ENCODE data around the gene HSDL2.

HSDL2 gene

GRCh38 chr9:112465352-112465751, 85.4 kb downstream of the HSDL2 start:
- Histone ChIP-seq H3K36me3 (ENCODE audit: control insufficient read depth in 1 of 2, insufficient read depth in 2 of 2, low read depth in 1 of 2, low read length in 2 of 2) (peaks cover 4 to 72% of the 10 kb centered on the region in 2 experiments), H2BK120ac (ENCODE audit: low read depth, low read length) (no peak overlapping the region), H4K8ac (ENCODE audit: low read length) (no peak overlapping the region), H3K9ac (ENCODE audit: low read length) (no peak overlapping the region), H4K91ac (ENCODE audit: low read length) (no peak overlapping the region), H3K4ac (ENCODE audit: low read depth in 1 of 2, low read length in 2 of 2) (no peak overlapping the region), H2AFZ (ENCODE audit: low read depth, low read length) (no peak overlapping the region), H3K4me2 (ENCODE audit: low read length, poor library complexity, severe bottlenecking) (no peak overlapping the region), H3K27me3 (ENCODE audit: control insufficient read depth in 1 of 2, insufficient read depth in 1 of 2, low read length in 2 of 2) (no peaks in the 10 kb centered on the region), H3K23ac (ENCODE audit: low read length in 2 of 2) (no peak overlapping the region), H3K18ac (ENCODE audit: low read depth in 1 of 2, low read length in 2 of 2) (no peak overlapping the region), H3K4me1 (ENCODE audit: control insufficient read depth, insufficient read depth, low read depth, low read length) (no peaks in the 10 kb centered on the region), H2AK5ac (ENCODE audit: low read length, severe bottlenecking) (no peak overlapping the region), H3K79me1 (replicated peaks; ENCODE audit: low read length, poor library complexity, severe bottlenecking) (peaks cover 3% of the 10 kb centered on the region), H3K27ac (ENCODE audit: low read length, poor library complexity, severe bottlenecking) (no peak overlapping the region), H3K9me3 (ENCODE audit: control insufficient read depth, low read length) (no peaks in the 10 kb centered on the region), H3K4me3 (ENCODE audit: insufficient read depth in 1 of 2, low read depth in 1 of 2, low read length in 2 of 2) (no peak overlapping the region), H2BK12ac (ENCODE audit: low read length in 2 of 2) (no peak overlapping the region), H3K14ac (ENCODE audit: low read length in 2 of 2) (no peak overlapping the region), H2BK15ac (ENCODE audit: low read depth, poor library complexity, severe bottlenecking) (no peak overlapping the region), H2BK5ac (ENCODE audit: low read depth, low read length, poor library complexity, severe bottlenecking) (no peak overlapping the region)
- WGBS = 95% methylated on average over 4 of the region's 4 CpGs
- no peak for DNase-seq

- Histone ChIP-seq H3K36me3 (ENCODE audit: control insufficient read depth in 1 of 2, insufficient read depth in 2 of 2, low read depth in 1 of 2, low read length in 2 of 2) (peaks cover 14 to 49% of the 10 kb centered on the region in 2 experiments), H4K91ac (ENCODE audit: low read length) (no peak overlapping the region), H2BK5ac (ENCODE audit: low read depth, low read length, poor library complexity, severe bottlenecking) (no peak overlapping the region), H3K14ac (ENCODE audit: low read length in 2 of 2) (no peak overlapping the region), H3K4me3 (ENCODE audit: insufficient read depth in 1 of 2, low read depth in 1 of 2, low read length in 2 of 2) (no peak overlapping the region), H3K27ac (ENCODE audit: low read length, poor library complexity, severe bottlenecking) (no peak overlapping the region), H3K4me1 (ENCODE audit: control insufficient read depth, insufficient read depth, low read depth, low read length) (no peaks in the 10 kb centered on the region), H3K27me3 (ENCODE audit: control insufficient read depth in 1 of 2, insufficient read depth in 1 of 2, low read length in 2 of 2) (no peaks in the 10 kb centered on the region), H3K9ac (ENCODE audit: low read length) (no peak overlapping the region), H3K9me3 (ENCODE audit: control insufficient read depth, low read length) (peaks cover 11% of the 10 kb centered on the region), H2BK120ac (ENCODE audit: low read depth, low read length) (no peak overlapping the region), H2BK15ac (ENCODE audit: low read depth, poor library complexity, severe bottlenecking) (no peak overlapping the region), H2AK5ac (ENCODE audit: low read length, severe bottlenecking) (no peak overlapping the region), H2AFZ (ENCODE audit: low read depth, low read length) (no peak overlapping the region), H3K79me1 (replicated peaks; ENCODE audit: low read length, poor library complexity, severe bottlenecking) (peaks cover 1% of the 10 kb centered on the region), H2BK12ac (ENCODE audit: low read length in 2 of 2) (no peak overlapping the region), H3K23ac (ENCODE audit: low read length in 2 of 2) (no peak overlapping the region), H3K18ac (ENCODE audit: low read depth in 1 of 2, low read length in 2 of 2) (no peak overlapping the region), H4K8ac (ENCODE audit: low read length) (no peak overlapping the region), H3K4me2 (ENCODE audit: low read length, poor library complexity, severe bottlenecking) (no peak overlapping the region), H3K4ac (ENCODE audit: low read depth in 1 of 2, low read length in 2 of 2) (no peak overlapping the region)
- 95% methylated on average over 3 of the region's 3 CpGs for WGBS
- no peak for DNase-seq
Measured at GRCh38 chr9:112472996-112473395, 93.1 kb downstream of the HSDL2 start.

- Histone ChIP-seq H3K9ac (ENCODE audit: low read length) (no peak overlapping the region), H3K36me3 (ENCODE audit: control insufficient read depth in 1 of 2, insufficient read depth in 2 of 2, low read depth in 1 of 2, low read length in 2 of 2) (peaks cover 14 to 46% of the 10 kb centered on the region in 2 experiments), H3K4me2 (ENCODE audit: low read length, poor library complexity, severe bottlenecking) (no peak overlapping the region), H3K27me3 (ENCODE audit: control insufficient read depth in 1 of 2, insufficient read depth in 1 of 2, low read length in 2 of 2) (no peaks in the 10 kb centered on the region), H2BK5ac (ENCODE audit: low read depth, low read length, poor library complexity, severe bottlenecking) (no peak overlapping the region), H2AK5ac (ENCODE audit: low read length, severe bottlenecking) (no peak overlapping the region), H2AFZ (ENCODE audit: low read depth, low read length) (no peak overlapping the region), H3K4me3 (ENCODE audit: insufficient read depth in 1 of 2, low read depth in 1 of 2, low read length in 2 of 2) (no peak overlapping the region), H3K9me3 (ENCODE audit: control insufficient read depth, low read length) (peaks cover 11% of the 10 kb centered on the region), H3K4ac (ENCODE audit: low read depth in 1 of 2, low read length in 2 of 2) (no peak overlapping the region), H3K23ac (ENCODE audit: low read length in 2 of 2) (no peak overlapping the region), H3K4me1 (ENCODE audit: control insufficient read depth, insufficient read depth, low read depth, low read length) (no peaks in the 10 kb centered on the region), H2BK120ac (ENCODE audit: low read depth, low read length) (no peak overlapping the region), H4K91ac (ENCODE audit: low read length) (no peak overlapping the region), H3K18ac (ENCODE audit: low read depth in 1 of 2, low read length in 2 of 2) (no peak overlapping the region), H2BK12ac (ENCODE audit: low read length in 2 of 2) (no peak overlapping the region), H4K8ac (ENCODE audit: low read length) (no peak overlapping the region), H3K14ac (ENCODE audit: low read length in 2 of 2) (no peak overlapping the region), H3K27ac (ENCODE audit: low read length, poor library complexity, severe bottlenecking) (no peak overlapping the region), H3K79me1 (replicated peaks; ENCODE audit: low read length, poor library complexity, severe bottlenecking) (peaks cover 1% of the 10 kb centered on the region), H2BK15ac (ENCODE audit: low read depth, poor library complexity, severe bottlenecking) (no peak overlapping the region)
- WGBS = 100% methylated on average over 2 of the region's 2 CpGs
- DNase-seq = no peak
Measured at GRCh38 chr9:112473986-112474385, 94.1 kb downstream of the HSDL2 start.

GRCh38 chr9:112475318-112475717, 95.4 kb downstream of the HSDL2 start:
- Histone ChIP-seq H3K4ac (ENCODE audit: low read depth in 1 of 2, low read length in 2 of 2) (no peak overlapping the region), H3K36me3 (ENCODE audit: control insufficient read depth in 1 of 2, insufficient read depth in 2 of 2, low read depth in 1 of 2, low read length in 2 of 2) (peaks cover 14 to 40% of the 10 kb centered on the region in 2 experiments), H3K18ac (ENCODE audit: low read depth in 1 of 2, low read length in 2 of 2) (no peak overlapping the region), H3K23ac (ENCODE audit: low read length in 2 of 2) (no peak overlapping the region), H2BK120ac (ENCODE audit: low read depth, low read length) (no peak overlapping the region), H2AK5ac (ENCODE audit: low read length, severe bottlenecking) (no peak overlapping the region), H3K79me1 (replicated peaks; ENCODE audit: low read length, poor library complexity, severe bottlenecking) (peaks cover 1% of the 10 kb centered on the region), H3K4me1 (ENCODE audit: control insufficient read depth, insufficient read depth, low read depth, low read length) (no peaks in the 10 kb centered on the region), H4K8ac (ENCODE audit: low read length) (no peak overlapping the region), H3K27me3 (ENCODE audit: control insufficient read depth in 1 of 2, insufficient read depth in 1 of 2, low read length in 2 of 2) (no peaks in the 10 kb centered on the region), H3K9me3 (ENCODE audit: control insufficient read depth, low read length) (peaks cover 11% of the 10 kb centered on the region), H2BK15ac (ENCODE audit: low read depth, poor library complexity, severe bottlenecking) (no peak overlapping the region), H2BK12ac (ENCODE audit: low read length in 2 of 2) (no peak overlapping the region), H3K27ac (ENCODE audit: low read length, poor library complexity, severe bottlenecking) (no peak overlapping the region), H3K4me2 (ENCODE audit: low read length, poor library complexity, severe bottlenecking) (no peak overlapping the region), H4K91ac (ENCODE audit: low read length) (no peak overlapping the region), H3K14ac (ENCODE audit: low read length in 2 of 2) (no peak overlapping the region), H2BK5ac (ENCODE audit: low read depth, low read length, poor library complexity, severe bottlenecking) (no peak overlapping the region), H3K9ac (ENCODE audit: low read length) (no peak overlapping the region), H2AFZ (ENCODE audit: low read depth, low read length) (no peak overlapping the region), H3K4me3 (ENCODE audit: insufficient read depth in 1 of 2, low read depth in 1 of 2, low read length in 2 of 2) (no peak overlapping the region)
- DNase-seq = no peak
- WGBS = no CpG with 5 or more reads among the region's 1 CpG
